ENCODE data around the gene HSPBP1. TPM values are rescaled to one million over a fixed set of nuclear protein-coding genes. Genes with fewer than 3 reads are reported as not detected.

Gene HSPBP1
- total and polyA plus RNA-seq, 4 donors, result 9.4 to 31.6 (median 13.5) TPM

- H3K4me3 ChIP-seq (ENCODE audit: low read depth in 1 of 3, low read length in 3 of 3), result no peak overlapping the region
- no peaks in the 10 kb centered on the region for H3K9me3 ChIP-seq (ENCODE audit: control insufficient read depth in 4 of 4, low read length in 3 of 4)
- DNase-seq (ENCODE audit: low spot score), result no peak
- H3K36me3 ChIP-seq (ENCODE audit: control insufficient read depth in 4 of 4, insufficient read depth in 3 of 4, low read depth in 1 of 4, low read length in 3 of 4), result peaks cover 3 to 45% (median 7%) of the 10 kb centered on the region in 4 donors
- H3K27me3 ChIP-seq (ENCODE audit: control insufficient read depth in 4 of 4, insufficient read depth in 4 of 4, low read length in 3 of 4), result no peaks in the 10 kb centered on the region
- TF ChIP-seq FOXA1 (IDR thresholded peaks at IDR 0.05) (no peak), JUND (IDR thresholded peaks at IDR 0.05) (no peak)
- no peak overlapping the region for H3K9ac ChIP-seq (ENCODE audit: low read depth in 1 of 2, low read length in 2 of 2)
- H3K4me1 ChIP-seq (ENCODE audit: control insufficient read depth in 4 of 4, insufficient read depth in 4 of 4, low read length in 3 of 4), result peaks cover 2 to 3% (median 3%) of the 10 kb centered on the region in 4 donors
- WGBS, result 96% methylated on average over 36 of the region's 36 CpGs
- H3K27ac ChIP-seq (ENCODE audit: low read depth in 1 of 2, low read length in 2 of 2), result no peak overlapping the region
Measured at GRCh38 chr19:55273978-55274707, 5.8 kb downstream of the HSPBP1 start.

- Histone ChIP-seq H3K36me3 (ENCODE audit: control insufficient read depth in 4 of 4, insufficient read depth in 3 of 4, low read depth in 1 of 4, low read length in 3 of 4) (peaks cover 3 to 40% (median 5%) of the 10 kb centered on the region in 4 donors), H3K9ac (ENCODE audit: low read depth in 1 of 2, low read length in 2 of 2) (no peak overlapping the region), H3K27me3 (ENCODE audit: control insufficient read depth in 4 of 4, insufficient read depth in 4 of 4, low read length in 3 of 4) (no peaks in the 10 kb centered on the region), H3K27ac (ENCODE audit: low read depth in 1 of 2, low read length in 2 of 2) (no peak overlapping the region), H3K9me3 (ENCODE audit: control insufficient read depth in 4 of 4, low read length in 3 of 4) (no peaks in the 10 kb centered on the region), H3K4me3 (ENCODE audit: low read depth in 1 of 3, low read length in 3 of 3) (no peak overlapping the region), H3K4me1 (ENCODE audit: control insufficient read depth in 4 of 4, insufficient read depth in 4 of 4, low read length in 3 of 4) (no peaks in the 10 kb centered on the region)
- no peak for TF ChIP-seq HNF4A (conservative IDR thresholded peaks at IDR 0.05)
- no peak for TF ChIP-seq CTCF (IDR thresholded peaks at IDR 0.05; ENCODE audit: low read depth, low read length, missing input control)
- TF ChIP-seq FOXA1 (IDR thresholded peaks at IDR 0.05), result no peak
- TF ChIP-seq JUND (IDR thresholded peaks at IDR 0.05), result no peak
- TF ChIP-seq EGR1 (IDR thresholded peaks at IDR 0.05; ENCODE audit: low read depth in 2 of 2), result no peak
- WGBS, result 95% methylated on average over 18 of the region's 18 CpGs
- no peak for DNase-seq (ENCODE audit: low spot score)
Measured at GRCh38 chr19:55272142-55272541, 7.8 kb downstream of the HSPBP1 start.

DNA sequence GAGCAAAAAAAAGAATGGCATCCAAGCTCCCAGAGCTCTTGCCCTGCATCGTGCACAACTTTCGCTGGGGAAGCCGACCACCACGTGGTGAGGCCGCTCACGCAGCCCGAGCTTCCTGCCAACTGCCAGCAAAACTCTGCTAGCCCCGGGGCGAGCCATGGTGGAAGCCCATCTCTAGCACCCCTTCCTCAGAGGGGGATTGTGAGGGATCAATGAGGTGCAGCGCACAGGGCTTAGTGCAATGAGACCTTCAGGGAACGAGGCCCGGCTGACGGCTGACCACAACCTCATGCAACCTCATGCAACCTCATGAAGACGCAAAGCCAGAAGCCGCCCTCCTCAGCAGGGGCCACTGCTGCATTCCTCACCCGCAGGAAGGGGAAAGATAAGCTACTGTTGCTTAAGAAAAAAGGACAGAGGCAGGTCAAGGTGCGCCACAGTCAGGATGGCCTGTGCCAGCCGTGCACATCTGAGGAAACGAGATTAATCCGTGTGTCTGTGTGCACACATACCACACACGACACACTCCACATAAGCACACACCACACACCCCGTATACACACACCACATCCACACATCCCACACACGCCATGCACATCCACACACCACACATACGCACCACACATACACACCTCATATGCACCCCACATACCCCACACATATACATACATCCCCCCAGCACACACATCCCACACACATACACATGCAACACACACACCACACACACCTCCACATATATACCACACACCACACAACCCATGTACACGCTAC lies 9.6 kb downstream of the HSPBP1 start:
- H3K9ac ChIP-seq (ENCODE audit: low read depth in 1 of 2, low read length in 2 of 2), result no peak overlapping the region
- H3K27me3 ChIP-seq (ENCODE audit: control insufficient read depth in 4 of 4, insufficient read depth in 4 of 4, low read length in 3 of 4), result no peaks in the 10 kb centered on the region
- H3K9me3 ChIP-seq (ENCODE audit: control insufficient read depth in 4 of 4, low read length in 3 of 4), result no peaks in the 10 kb centered on the region
- 92% methylated on average over 25 of the region's 25 CpGs for WGBS
- peaks cover 3 to 31% (median 4%) of the 10 kb centered on the region in 4 donors for H3K36me3 ChIP-seq (ENCODE audit: control insufficient read depth in 4 of 4, insufficient read depth in 3 of 4, low read depth in 1 of 4, low read length in 3 of 4)
- no peak for DNase-seq (ENCODE audit: low spot score)
- H3K4me3 ChIP-seq (ENCODE audit: low read depth in 1 of 3, low read length in 3 of 3), result no peak overlapping the region
- H3K27ac ChIP-seq (ENCODE audit: low read depth in 1 of 2, low read length in 2 of 2), result no peak overlapping the region
- no peaks in the 10 kb centered on the region for H3K4me1 ChIP-seq (ENCODE audit: control insufficient read depth in 4 of 4, insufficient read depth in 4 of 4, low read length in 3 of 4)
- TF ChIP-seq, protein P1, sequence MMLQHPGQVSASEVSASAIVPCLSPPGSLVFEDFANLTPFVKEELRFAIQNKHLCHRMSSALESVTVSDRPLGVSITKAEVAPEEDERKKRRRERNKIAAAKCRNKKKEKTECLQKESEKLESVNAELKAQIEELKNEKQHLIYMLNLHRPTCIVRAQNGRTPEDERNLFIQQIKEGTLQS (IDR thresholded peaks at IDR 0.05), result no peak
- TF ChIP-seq FOXA2 (IDR thresholded peaks at IDR 0.05) (no peak), RXRA (IDR thresholded peaks at IDR 0.05) (no peak), CTCF (IDR thresholded peaks at IDR 0.05; ENCODE audit: low read depth, low read length, missing input control) (no peak), TAF1 (conservative IDR thresholded peaks at IDR 0.05) (no peak), NR2F2 (IDR thresholded peaks at IDR 0.05) (no peak), SP1 (IDR thresholded peaks at IDR 0.05) (no peak), EGR1 (IDR thresholded peaks at IDR 0.05; ENCODE audit: low read depth in 2 of 2) (no peak), RAD21 (IDR thresholded peaks at IDR 0.05) (no peak), FOXA1 (IDR thresholded peaks at IDR 0.05) (no peak), HNF4G (IDR thresholded peaks at IDR 0.05) (no peak)
- TF ChIP-seq, protein P2, sequence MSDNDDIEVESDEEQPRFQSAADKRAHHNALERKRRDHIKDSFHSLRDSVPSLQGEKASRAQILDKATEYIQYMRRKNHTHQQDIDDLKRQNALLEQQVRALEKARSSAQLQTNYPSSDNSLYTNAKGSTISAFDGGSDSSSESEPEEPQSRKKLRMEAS (IDR thresholded peaks at IDR 0.05), result no peak
